MM.1S (cell line): ENCODE results near the gene NGB.
"Not testable (repeated sequence)": the region's sequence is repeated elsewhere in the genome, so short reads cannot be mapped to it uniquely, and the experiment has no call there.

Experiments used
- DNase-seq: peaks from one replicate; pipeline ENCODE4 v3.0.0-alpha.2; 2015
- H2AFZ ChIP-seq: fragments of 300-600 bp; sonication (generic); 2 replicates; pipeline ENCODE4 v1.6.0; 2016; ENCODE audit warnings: antibody characterized with exemption, low read length
- H3F3A ChIP-seq: fragments of 300-600 bp; sonication (generic); 2 replicates; pipeline ENCODE4 v1.6.1; 2016; ENCODE audit warnings: mild to moderate bottlenecking, antibody characterized with exemption, low read length, moderate library complexity, mixed read lengths; ENCODE audit not compliant: insufficient read depth
- H3K27ac ChIP-seq: fragments of 300-600 bp; sonication (generic); 2 replicates; pipeline ENCODE4 v1.5.1; 2016; ENCODE audit warnings: mild to moderate bottlenecking, low read length
- H3K27me3 ChIP-seq: fragments of 300-600 bp; sonication (generic); replicated peaks from 2 replicates; pipeline ENCODE4 v1.6.0; 2016; ENCODE audit warnings: low read length; ENCODE audit not compliant: insufficient read depth
- H3K36me3 ChIP-seq: fragments of 300-600 bp; sonication (generic); replicated peaks from 2 replicates; pipeline ENCODE4 v1.6.1; 2016; ENCODE audit warnings: mild to moderate bottlenecking, low read length, mixed read lengths; ENCODE audit not compliant: insufficient read depth
- H3K4me1 ChIP-seq: fragments of 300-600 bp; sonication (generic); 2 replicates; pipeline ENCODE4 v1.6.1; 2016; ENCODE audit warnings: low read length, mixed read lengths
- H3K4me2 ChIP-seq: fragments of 300-600 bp; sonication (generic); 2 replicates; pipeline ENCODE4 v1.6.0; 2016; ENCODE audit warnings: low read depth, low read length
- H3K4me3 ChIP-seq: fragments of 300-600 bp; sonication (generic); 2 replicates; pipeline ENCODE4 v1.5.1; 2016; ENCODE audit warnings: low read length, mixed read lengths
- H3K79me2 ChIP-seq: fragments of 300-600 bp; sonication (generic); 2 replicates; pipeline ENCODE4 v1.6.1; 2016; ENCODE audit warnings: mixed run types, low read length, mixed read lengths
- H3K9ac ChIP-seq: fragments of 300-600 bp; sonication (generic); 2 replicates; pipeline ENCODE4 v1.6.1; 2016; ENCODE audit warnings: low read length, mixed read lengths
- H3K9me2 ChIP-seq: fragments of 300-600 bp; sonication (generic); replicated peaks from 2 replicates; pipeline ENCODE4 v1.6.1; 2016; ENCODE audit warnings: mild to moderate bottlenecking, low read length, mixed read lengths; ENCODE audit not compliant: insufficient read depth
- H3K9me3 ChIP-seq: fragments of 300-600 bp; sonication (generic); replicated peaks from 2 replicates; pipeline ENCODE4 v1.6.1; 2016; ENCODE audit warnings: mild to moderate bottlenecking, low read length, mixed read lengths; ENCODE audit not compliant: insufficient read depth
- H4K20me1 ChIP-seq: fragments of 300-600 bp; sonication (generic); 2 replicates; pipeline ENCODE4 v1.6.1; 2016; ENCODE audit warnings: mild to moderate bottlenecking, low read length, moderate library complexity, mixed read lengths; ENCODE audit not compliant: insufficient read depth
- CTCF ChIP-seq: fragments of 300-600 bp; sonication (generic); IDR thresholded peaks from 2 replicates; pipeline ENCODE4 v1.5.1; 2016; ENCODE audit warnings: antibody characterized with exemption, low read length, mixed read lengths
- EZH2 ChIP-seq: fragments of 300-600 bp; sonication (generic); optimal IDR thresholded peaks from 2 replicates; pipeline ENCODE3; 2017; ENCODE audit warnings: low read depth, mild to moderate bottlenecking, antibody characterized with exemption, low read length, mixed read lengths
- EZH2phosphoT487 ChIP-seq: fragments of 300-600 bp; sonication (generic); IDR thresholded peaks from 2 replicates; pipeline ENCODE4 v1.6.1; 2018; ENCODE audit warnings: antibody characterized with exemption, low read length

NGB gene

DNA sequence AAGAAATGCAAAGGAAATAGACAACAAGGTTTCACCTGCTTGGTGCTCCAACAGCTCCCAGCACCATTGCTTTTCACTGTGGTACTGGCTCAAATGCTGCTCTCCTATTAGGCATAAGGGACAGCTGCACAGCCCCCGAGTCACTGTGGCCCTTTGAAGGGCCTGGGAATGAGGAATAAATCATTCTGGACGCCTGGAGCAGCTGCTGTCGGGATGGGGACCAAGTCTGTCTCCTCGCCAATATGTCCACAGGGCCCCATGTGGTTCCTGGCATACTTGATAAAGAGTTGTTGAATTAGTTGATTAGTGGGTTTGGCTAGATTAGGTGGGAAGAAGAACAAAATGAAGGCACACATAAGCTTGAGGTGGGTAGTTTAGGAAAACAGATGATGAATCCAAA, 13.1 kb upstream of the NGB start:
- Histone ChIP-seq H3K4me1 (no peaks in the 10 kb centered on the region), H2AFZ (no peak overlapping the region), H3K79me2 (no peaks in the 10 kb centered on the region), H3K4me3 (no peak overlapping the region), H3K4me2 (no peak overlapping the region), H3K36me3 (no peaks in the 10 kb centered on the region), H3K27ac (no peak overlapping the region), H3K9me3 (no peaks in the 10 kb centered on the region), H3F3A (no peaks in the 10 kb centered on the region), H3K9ac (no peak overlapping the region), H3K27me3 (no peaks in the 10 kb centered on the region), H3K9me2 (no peaks in the 10 kb centered on the region), H4K20me1 (no peaks in the 10 kb centered on the region)
- TF ChIP-seq EZH2phosphoT487 = no peak
- no peak for TF ChIP-seq EZH2
- TF ChIP-seq CTCF = no peak
- DNase-seq = no peak

DNA sequence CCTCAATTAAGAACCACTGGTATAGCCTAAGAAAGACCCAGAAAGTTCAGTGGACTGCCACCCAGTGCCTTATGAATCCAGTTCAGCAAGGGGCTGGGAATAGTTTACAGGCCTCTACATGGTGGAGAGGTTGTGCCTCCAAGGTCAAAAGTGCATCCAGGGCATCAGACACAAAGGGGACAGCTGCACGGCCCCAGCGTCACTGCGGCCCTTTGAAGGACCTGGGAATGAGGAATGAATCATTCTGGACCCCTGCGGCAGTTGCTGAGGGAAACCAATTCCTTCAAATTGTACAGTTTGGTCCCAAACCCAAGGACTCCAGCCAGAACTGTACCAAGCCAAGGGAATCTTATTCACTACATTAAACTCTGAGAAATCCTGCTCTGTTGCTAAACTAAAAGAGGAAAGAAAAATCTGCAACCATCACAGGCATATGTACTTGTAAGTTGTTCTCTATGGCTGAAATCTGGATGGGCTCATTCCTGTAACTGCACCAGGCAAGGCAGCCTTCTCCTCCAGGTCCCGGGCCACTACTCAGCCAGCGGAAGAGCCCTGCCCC, 10.9 kb upstream of the NGB start:
- Histone ChIP-seq H3F3A (no peaks in the 10 kb centered on the region), H3K79me2 (no peaks in the 10 kb centered on the region), H3K4me1 (no peaks in the 10 kb centered on the region), H3K9me2 (no peaks in the 10 kb centered on the region), H2AFZ (no peak overlapping the region), H4K20me1 (no peaks in the 10 kb centered on the region), H3K36me3 (no peaks in the 10 kb centered on the region), H3K27me3 (no peaks in the 10 kb centered on the region), H3K4me2 (no peak overlapping the region), H3K27ac (no peak overlapping the region), H3K9ac (no peak overlapping the region), H3K4me3 (no peak overlapping the region), H3K9me3 (no peaks in the 10 kb centered on the region)
- DNase-seq = no peak
- TF ChIP-seq CTCF (no peak), EZH2phosphoT487 (no peak), EZH2 (no peak)

DNA sequence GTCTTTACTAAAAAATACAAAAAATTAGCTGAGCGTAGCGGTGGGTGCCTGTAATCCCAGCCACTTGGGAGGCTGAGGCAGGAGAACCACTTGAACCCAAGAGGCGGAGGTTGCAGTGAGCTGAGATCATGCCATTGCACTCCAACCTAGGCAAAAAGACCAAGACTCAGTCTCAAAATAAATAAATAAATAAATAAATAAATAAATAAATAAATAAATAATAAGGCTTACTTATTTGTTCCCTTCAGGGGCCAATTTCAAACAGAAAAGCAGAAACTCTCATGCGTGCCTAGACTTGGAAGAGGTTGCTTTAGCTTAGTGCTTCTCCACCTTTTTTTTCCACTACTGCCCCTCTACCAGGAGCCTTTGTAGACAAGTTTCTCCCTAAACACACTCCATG, 9.9 kb upstream of the NGB start:
- not testable (repeated sequence) for H3K4me3 ChIP-seq, H3K4me1 ChIP-seq, H3K36me3 ChIP-seq, H3K27ac ChIP-seq, H4K20me1 ChIP-seq, H3K79me2 ChIP-seq, H2AFZ ChIP-seq, H3K9me3 ChIP-seq, H3K9me2 ChIP-seq, DNase-seq, H3K27me3 ChIP-seq, H3K4me2 ChIP-seq, H3K9ac ChIP-seq, H3F3A ChIP-seq

DNA sequence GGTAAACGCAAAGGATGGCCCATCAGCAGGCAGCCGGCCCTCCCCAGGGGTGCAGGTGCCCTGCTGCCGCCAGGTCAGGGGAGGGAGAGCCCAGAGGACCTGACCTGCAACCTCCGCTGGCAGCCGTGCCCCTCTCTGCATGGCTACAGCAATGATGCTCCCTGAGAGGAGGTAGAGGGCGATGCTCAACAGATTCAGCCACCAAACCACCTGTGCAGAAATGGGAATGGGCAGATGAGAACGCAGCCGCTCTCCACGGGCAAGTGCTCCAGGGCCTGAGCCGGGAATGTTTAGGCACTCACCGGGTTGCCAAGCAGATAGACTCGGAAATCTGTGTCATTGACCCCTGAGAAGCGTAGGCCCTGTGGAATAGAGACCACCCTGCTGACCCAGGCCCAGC, 8.7 kb upstream of the NGB start:
- H3F3A ChIP-seq = no peaks in the 10 kb centered on the region
- H2AFZ ChIP-seq = no peak overlapping the region
- no peaks in the 10 kb centered on the region for H3K9me3 ChIP-seq
- H3K4me2 ChIP-seq = no peak overlapping the region
- no peaks in the 10 kb centered on the region for H3K9me2 ChIP-seq
- no peak for TF ChIP-seq EZH2
- no peak for TF ChIP-seq CTCF
- TF ChIP-seq EZH2phosphoT487 = no peak
- no peaks in the 10 kb centered on the region for H3K27me3 ChIP-seq
- no peak overlapping the region for H3K4me3 ChIP-seq
- no peaks in the 10 kb centered on the region for H3K79me2 ChIP-seq
- H4K20me1 ChIP-seq = no peaks in the 10 kb centered on the region
- H3K27ac ChIP-seq = no peak overlapping the region
- no peaks in the 10 kb centered on the region for H3K36me3 ChIP-seq
- H3K9ac ChIP-seq = no peak overlapping the region
- DNase-seq = no peak
- H3K4me1 ChIP-seq = no peaks in the 10 kb centered on the region
